ENCODE measurements around the gene ZNF133.
"Not testable (repeated sequence)": the region's sequence is repeated elsewhere in the genome, so short reads cannot be mapped to it uniquely, and the experiment has no call there.

Gene ZNF133

GRCh38 chr20:18284805-18285533 is 3.4 kb upstream of the ZNF133 start:
- no peak for DNase-seq (ENCODE audit: low read depth, low spot score)

- DNase-seq (ENCODE audit: low read depth, low spot score), result no peak
Observed at GRCh38 chr20:18287546-18287914, 797 bp upstream of the ZNF133 start.

GRCh38 chr20:18288749-18289267 is 481 bp downstream of the ZNF133 start:
- no peak for DNase-seq (ENCODE audit: low read depth, low spot score)

GRCh38 chr20:18289306-18289705 is 979 bp downstream of the ZNF133 start:
- no peak for DNase-seq (ENCODE audit: low read depth, low spot score)

- DNase-seq (ENCODE audit: low read depth, low spot score), result no peak
Observed at GRCh38 chr20:18299364-18299763, 11.0 kb downstream of the ZNF133 start.

- DNase-seq (ENCODE audit: low read depth, low spot score), result no peak
Observed at GRCh38 chr20:18304618-18305017, 16.3 kb downstream of the ZNF133 start.

- DNase-seq (ENCODE audit: low read depth, low spot score), result no peak
Observed at GRCh38 chr20:18307301-18307700, 19.0 kb downstream of the ZNF133 start.

- DNase-seq (ENCODE audit: low read depth, low spot score), result no peak
Observed at GRCh38 chr20:18310051-18310450, 21.7 kb downstream of the ZNF133 start.

- DNase-seq (ENCODE audit: low read depth, low spot score), result no peak
Observed at GRCh38 chr20:18310592-18310991, 22.3 kb downstream of the ZNF133 start.

- DNase-seq (ENCODE audit: low read depth, low spot score), result no peak
Observed at GRCh38 chr20:18312723-18313122, 24.4 kb downstream of the ZNF133 start.

- DNase-seq (ENCODE audit: low read depth, low spot score), result no peak
Observed at GRCh38 chr20:18313411-18313810, 25.1 kb downstream of the ZNF133 start.

- DNase-seq (ENCODE audit: low read depth, low spot score), result no peak
Observed at GRCh38 chr20:18314786-18315406, 26.6 kb downstream of the ZNF133 start.

GRCh38 chr20:18316166-18316565 is 27.8 kb downstream of the ZNF133 start:
- no peak for DNase-seq (ENCODE audit: low read depth, low spot score)

- no peak for DNase-seq (ENCODE audit: low read depth, low spot score)
Observed at GRCh38 chr20:18321316-18321715, 33.0 kb downstream of the ZNF133 start.

GRCh38 chr20:18321976-18322950 is 33.9 kb downstream of the ZNF133 start:
- DNase-seq (ENCODE audit: low read depth, low spot score), result no peak

GRCh38 chr20:18323705-18324104 is 35.4 kb downstream of the ZNF133 start:
- peak; percentile 54 for DNase-seq (ENCODE audit: low read depth, low spot score)

GRCh38 chr20:18324596-18325089 is 36.3 kb downstream of the ZNF133 start:
- DNase-seq (ENCODE audit: low read depth, low spot score), result no peak

- no peak for DNase-seq (ENCODE audit: low read depth, low spot score)
Observed at GRCh38 chr20:18326990-18327389, 38.7 kb downstream of the ZNF133 start.

GRCh38 chr20:18331694-18332093 is 43.4 kb downstream of the ZNF133 start:
- DNase-seq (ENCODE audit: low read depth, low spot score), result no peak

GRCh38 chr20:18349749-18350148 is 61.4 kb downstream of the ZNF133 start:
- DNase-seq (ENCODE audit: low read depth, low spot score), result not testable (repeated sequence)

GRCh38 chr20:18359854-18360253 is 71.5 kb downstream of the ZNF133 start:
- no peak for DNase-seq (ENCODE audit: low read depth, low spot score)

GRCh38 chr20:18360635-18361034 is 72.3 kb downstream of the ZNF133 start:
- DNase-seq (ENCODE audit: low read depth, low spot score), result no peak
